Measurements from ENCODE around the gene CFHR2.
A peak's percentile ranks its signal among the peaks of the same experiment; 100 is the strongest.
"Not testable (repeated sequence)": the region's sequence is repeated elsewhere in the genome, so short reads cannot be mapped to it uniquely, and the experiment has no call there.

CFHR2 gene

GRCh38 chr1:196943568-196943967 lies at the start of gene CFHR2:
Gene CFHR2, plus strand, starts transcription at chr1:196943738. Its CDS starts 143 bp downstream, at chr1:196943881.
- not testable (repeated sequence) for DNase-seq (ENCODE audit: low read depth in 2 of 2); H3K4me3 ChIP-seq (replicated peaks in 1 of 2; ENCODE audit: low read depth in 2 of 2, low read length in 2 of 2)

GRCh38 chr1:196896355-196896754 lies 47.2 kb upstream of the CFHR2 start:
- no peak overlapping the region for H3K4me3 ChIP-seq (replicated peaks in 1 of 2; ENCODE audit: low read depth in 2 of 2, low read length in 2 of 2)
- TF ChIP-seq CTCF (IDR thresholded peaks at IDR 0.05; ENCODE audit: low read depth, low read length): no peak
- no peak for DNase-seq (ENCODE audit: low read depth in 2 of 2)

- DNase-seq (ENCODE audit: low read depth in 2 of 2): peak in 1 of 2 donors; percentile 11
- peak; percentile 12 for TF ChIP-seq CTCF (IDR thresholded peaks at IDR 0.05; ENCODE audit: low read depth, low read length)
- H3K4me3 ChIP-seq (replicated peaks in 1 of 2; ENCODE audit: low read depth in 2 of 2, low read length in 2 of 2): peak overlapping the region; percentile 8 to 36
These were observed 46.2 kb upstream of the CFHR2 start for GRCh38 chr1:196897158-196897828.

GRCh38 chr1:196902344-196902743 lies 41.2 kb upstream of the CFHR2 start:
- TF ChIP-seq CTCF (IDR thresholded peaks at IDR 0.05; ENCODE audit: low read depth, low read length): no peak
- DNase-seq (ENCODE audit: low read depth in 2 of 2): no peak
- no peak overlapping the region for H3K4me3 ChIP-seq (replicated peaks in 1 of 2; ENCODE audit: low read depth in 2 of 2, low read length in 2 of 2)

GRCh38 chr1:196910215-196910614 lies 33.3 kb upstream of the CFHR2 start:
- no peak for TF ChIP-seq CTCF (IDR thresholded peaks at IDR 0.05; ENCODE audit: low read depth, low read length)
- DNase-seq (ENCODE audit: low read depth in 2 of 2): peak; percentile 10 to 14

GRCh38 chr1:196912283-196912682 lies 31.3 kb upstream of the CFHR2 start:
- DNase-seq (ENCODE audit: low read depth in 2 of 2); H3K4me3 ChIP-seq (replicated peaks in 1 of 2; ENCODE audit: low read depth in 2 of 2, low read length in 2 of 2): not testable (repeated sequence)

More at GRCh38 chr1:196910215-196910614, 33.3 kb upstream of the CFHR2 start:
- no peak overlapping the region for H3K4me3 ChIP-seq (replicated peaks in 1 of 2; ENCODE audit: low read depth in 2 of 2, low read length in 2 of 2)

GRCh38 chr1:196926839-196927238 lies 16.7 kb upstream of the CFHR2 start:
- peak in 1 of 2 donors; percentile 2 for DNase-seq (ENCODE audit: low read depth in 2 of 2)
- H3K4me3 ChIP-seq (replicated peaks in 1 of 2; ENCODE audit: low read depth in 2 of 2, low read length in 2 of 2): not testable (repeated sequence)

- not testable (repeated sequence) for H3K4me3 ChIP-seq (replicated peaks in 1 of 2; ENCODE audit: low read depth in 2 of 2, low read length in 2 of 2); DNase-seq (ENCODE audit: low read depth in 2 of 2)
These were observed 10.7 kb upstream of the CFHR2 start for GRCh38 chr1:196932853-196933252.

- no peak for DNase-seq (ENCODE audit: low read depth in 2 of 2)
- TF ChIP-seq CTCF (IDR thresholded peaks at IDR 0.05; ENCODE audit: low read depth, low read length): no peak
- H3K4me3 ChIP-seq (replicated peaks in 1 of 2; ENCODE audit: low read depth in 2 of 2, low read length in 2 of 2): no peak overlapping the region
These were observed 9.9 kb upstream of the CFHR2 start for GRCh38 chr1:196933531-196934189.

GRCh38 chr1:196941474-196941873 lies 2.1 kb upstream of the CFHR2 start:
- not testable (repeated sequence) for H3K4me3 ChIP-seq (replicated peaks in 1 of 2; ENCODE audit: low read depth in 2 of 2, low read length in 2 of 2); DNase-seq (ENCODE audit: low read depth in 2 of 2)

All from cardiac fibroblast (primary cell).